GM04503 (cell line): ENCODE data around the gene CAPN11.
"Not testable (repeated sequence)": the region's sequence is repeated elsewhere in the genome, so short reads cannot be mapped to it uniquely, and the experiment has no call there.

Experiments used
- DNase-seq: peaks from one replicate; pipeline ENCODE4 v3.0.0-alpha.2; 2012; ENCODE audit warnings: low read depth

CAPN11 gene

DNA sequence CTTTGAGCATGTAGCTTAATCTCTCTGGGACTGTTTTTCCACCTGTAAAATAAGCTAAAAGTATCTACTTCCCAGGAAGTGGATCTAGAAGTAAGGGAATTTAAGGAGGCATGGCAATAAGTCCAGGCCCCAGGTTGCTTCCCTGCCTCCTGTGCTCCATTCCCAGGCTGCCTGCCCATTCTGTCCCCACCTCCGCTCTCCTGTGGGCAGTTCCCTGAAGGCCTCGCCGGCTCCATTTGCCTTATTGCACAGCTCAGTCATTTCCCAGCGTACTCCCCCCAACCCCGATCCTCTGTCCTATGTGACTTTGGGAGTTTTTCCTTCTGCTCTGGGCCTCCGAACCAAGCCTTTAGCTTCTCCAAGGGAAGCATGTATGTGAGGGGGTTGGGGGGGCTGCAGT lies 69.4 kb downstream of the CAPN11 start:
- no peak for DNase-seq

DNA sequence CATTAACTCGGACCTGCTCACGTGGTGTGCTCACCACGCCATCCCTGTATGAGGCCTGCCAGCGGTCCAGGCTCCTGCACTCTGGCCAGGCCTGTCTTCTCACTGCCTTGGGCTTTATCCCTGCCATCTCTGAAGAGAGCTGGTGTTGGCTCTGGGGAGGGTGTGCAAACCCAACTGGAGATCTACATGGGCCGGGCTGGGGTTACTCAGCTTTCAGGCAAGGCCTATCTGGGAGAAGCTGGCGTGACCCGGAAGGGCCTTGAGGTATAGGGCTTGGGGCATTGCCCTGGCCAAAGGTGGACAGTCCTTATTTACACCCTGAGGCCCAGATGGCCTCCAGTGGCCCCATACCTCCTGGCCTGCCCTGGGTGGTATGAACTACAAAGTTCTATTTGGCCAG lies 69.8 kb downstream of the CAPN11 start:
- DNase-seq, result no peak

DNA sequence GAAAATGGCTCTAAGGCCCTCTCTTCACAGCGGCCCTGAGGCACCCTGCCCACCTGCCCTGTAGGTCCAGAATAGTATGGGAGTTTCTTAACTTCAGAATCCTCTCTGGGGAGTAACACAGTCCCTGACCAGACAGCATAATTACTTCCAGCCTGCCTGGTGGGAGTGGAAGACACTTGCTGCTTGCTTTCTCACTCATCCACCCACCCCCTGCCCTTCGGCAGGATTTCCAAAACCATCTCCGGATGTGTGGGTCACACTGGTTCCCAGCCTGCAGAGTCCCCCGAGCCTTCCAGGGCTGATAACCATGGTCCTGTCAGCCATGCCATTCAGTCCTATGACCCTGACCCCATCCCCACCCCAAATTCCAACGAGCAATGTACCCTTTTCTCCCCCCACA lies 70.2 kb downstream of the CAPN11 start:
- no peak for DNase-seq

DNA sequence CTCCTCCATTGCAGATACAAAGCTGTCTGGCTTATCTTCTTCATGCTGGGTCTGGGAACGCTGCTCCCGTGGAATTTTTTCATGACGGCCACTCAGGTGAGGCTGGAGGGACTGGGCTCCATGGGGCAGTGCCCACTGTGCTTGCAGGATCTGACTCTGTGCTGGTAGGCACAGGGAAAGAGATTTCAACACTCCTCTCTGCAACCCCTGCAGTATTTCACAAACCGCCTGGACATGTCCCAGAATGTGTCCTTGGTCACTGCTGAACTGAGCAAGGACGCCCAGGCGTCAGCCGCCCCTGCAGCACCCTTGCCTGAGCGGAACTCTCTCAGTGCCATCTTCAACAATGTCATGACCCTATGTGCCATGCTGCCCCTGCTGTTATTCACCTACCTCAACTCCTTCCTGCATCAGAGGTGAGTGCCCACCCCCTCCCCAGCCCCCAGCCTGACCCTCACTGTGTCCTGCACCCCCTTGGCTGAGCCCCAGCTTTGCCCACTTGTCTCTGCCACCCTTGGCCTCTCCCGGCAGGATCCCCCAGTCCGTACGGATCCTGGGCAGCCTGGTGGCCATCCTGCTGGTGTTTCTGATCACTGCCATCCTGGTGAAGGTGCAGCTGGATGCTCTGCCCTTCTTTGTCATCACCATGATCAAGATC lies 70.9 kb downstream of the CAPN11 start:
- no peak for DNase-seq

DNA sequence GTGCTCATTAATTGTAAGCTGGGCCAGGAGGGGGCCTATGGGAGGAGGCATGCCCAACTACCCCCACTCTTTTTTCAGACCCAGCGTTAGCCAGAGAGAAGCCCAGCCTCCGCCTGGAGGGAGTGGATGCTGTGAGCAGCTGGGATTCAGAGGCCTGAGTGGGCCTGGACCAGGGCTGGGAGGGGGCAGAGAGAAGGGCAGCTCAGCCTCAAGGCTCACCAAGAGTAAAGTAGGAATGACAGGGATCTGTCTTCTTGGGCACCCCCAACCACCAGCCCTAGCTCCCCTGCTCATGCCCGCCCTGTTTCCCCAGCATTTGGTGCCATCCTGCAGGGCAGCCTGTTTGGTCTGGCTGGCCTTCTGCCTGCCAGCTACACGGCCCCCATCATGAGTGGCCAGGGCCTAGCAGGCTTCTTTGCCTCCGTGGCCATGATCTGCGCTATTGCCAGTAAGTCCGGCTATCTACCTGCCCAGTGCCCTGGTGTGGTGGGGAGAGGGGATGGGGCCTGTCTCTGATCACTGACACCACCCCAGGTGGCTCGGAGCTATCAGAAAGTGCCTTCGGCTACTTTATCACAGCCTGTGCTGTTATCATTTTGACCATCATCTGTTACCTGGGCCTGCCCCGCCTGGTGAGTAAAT lies 71.5 kb downstream of the CAPN11 start:
- no peak for DNase-seq

DNA sequence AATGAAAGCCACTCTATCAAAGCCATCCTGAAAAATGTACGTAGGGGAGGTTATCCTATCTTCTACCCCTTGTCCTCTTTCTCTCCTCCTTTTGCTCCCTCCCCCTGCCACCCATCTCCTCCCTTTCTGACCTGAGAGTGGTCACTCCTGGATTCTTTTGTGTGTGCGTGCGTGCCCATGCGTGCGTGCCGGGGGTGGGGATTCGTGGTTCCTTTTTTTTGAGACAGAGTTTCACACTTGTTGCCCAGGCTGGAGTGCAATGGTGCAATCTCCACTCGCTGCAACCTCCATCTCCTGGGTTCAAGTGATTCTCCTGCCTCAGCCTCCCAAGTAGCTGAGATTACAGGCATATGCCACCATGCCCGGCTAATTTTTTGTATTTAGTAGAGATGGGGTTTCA lies 72.8 kb downstream of the CAPN11 start:
- DNase-seq, result not testable (repeated sequence)

DNA sequence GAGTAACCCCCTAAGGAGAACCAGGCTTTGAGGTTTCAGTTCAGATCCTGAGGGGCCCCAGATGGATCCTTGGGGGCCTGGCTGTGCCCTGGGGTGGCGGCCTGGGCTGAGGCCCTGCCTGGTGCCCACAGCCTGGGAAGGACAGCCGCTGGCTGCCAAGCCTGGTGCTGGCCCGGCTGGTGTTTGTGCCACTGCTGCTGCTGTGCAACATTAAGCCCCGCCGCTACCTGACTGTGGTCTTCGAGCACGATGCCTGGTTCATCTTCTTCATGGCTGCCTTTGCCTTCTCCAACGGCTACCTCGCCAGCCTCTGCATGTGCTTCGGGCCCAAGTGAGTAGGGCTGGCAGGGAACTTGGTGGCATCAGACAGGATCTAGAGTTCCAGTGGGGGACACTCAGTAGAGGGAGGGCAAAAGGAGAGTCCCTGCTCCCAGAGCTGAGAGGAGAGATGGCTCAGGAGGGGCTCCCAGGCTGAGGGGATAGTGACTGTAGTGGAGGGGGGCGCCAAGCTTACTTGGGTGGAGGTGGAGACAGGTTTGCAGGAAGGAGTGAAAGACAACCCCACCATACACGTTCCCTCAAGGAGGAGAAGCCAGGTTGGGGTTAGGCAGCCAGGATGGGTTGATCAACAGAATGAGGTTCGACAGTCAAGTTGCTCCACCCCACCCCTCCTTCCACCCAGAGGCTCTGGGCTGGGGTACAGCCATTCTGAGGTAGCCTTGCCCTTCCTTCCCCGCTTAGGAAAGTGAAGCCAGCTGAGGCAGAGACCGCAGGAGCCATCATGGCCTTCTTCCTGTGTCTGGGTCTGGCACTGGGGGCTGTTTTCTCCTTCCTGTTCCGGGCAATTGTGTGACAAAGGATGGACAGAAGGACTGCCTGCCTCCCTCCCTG lies 74.3 kb downstream of the CAPN11 start:
- DNase-seq, result no peak

DNA sequence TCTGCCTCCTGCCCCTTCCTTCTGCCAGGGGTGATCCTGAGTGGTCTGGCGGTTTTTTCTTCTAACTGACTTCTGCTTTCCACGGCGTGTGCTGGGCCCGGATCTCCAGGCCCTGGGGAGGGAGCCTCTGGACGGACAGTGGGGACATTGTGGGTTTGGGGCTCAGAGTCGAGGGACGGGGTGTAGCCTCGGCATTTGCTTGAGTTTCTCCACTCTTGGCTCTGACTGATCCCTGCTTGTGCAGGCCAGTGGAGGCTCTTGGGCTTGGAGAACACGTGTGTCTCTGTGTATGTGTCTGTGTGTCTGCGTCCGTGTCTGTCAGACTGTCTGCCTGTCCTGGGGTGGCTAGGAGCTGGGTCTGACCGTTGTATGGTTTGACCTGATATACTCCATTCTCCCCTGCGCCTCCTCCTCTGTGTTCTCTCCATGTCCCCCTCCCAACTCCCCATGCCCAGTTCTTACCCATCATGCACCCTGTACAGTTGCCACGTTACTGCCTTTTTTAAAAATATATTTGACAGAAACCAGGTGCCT lies 75.0 kb downstream of the CAPN11 start:
- no peak for DNase-seq
